SKM-1 treated with dmso at 0.1 percent for 144 hours (cell line): ENCODE measurements around the gene CDC42BPA.

Experiments
- DNase-seq: peaks from one replicate; lab custom pipeline; 2025; ENCODE audit not compliant: unreplicated experiment; lab: John Stamatoyannopoulos, UW

Gene CDC42BPA

GRCh38 chr1:227213426-227213825 lies 104.9 kb downstream of the CDC42BPA start:
- DNase-seq, result no peak

- no peak for DNase-seq
Observed at GRCh38 chr1:227212164-227212563, 106.1 kb downstream of the CDC42BPA start.

GRCh38 chr1:227210604-227211003 lies 107.7 kb downstream of the CDC42BPA start:
- no peak for DNase-seq

- DNase-seq, result no peak
Observed at GRCh38 chr1:227197064-227197463, 121.2 kb downstream of the CDC42BPA start.

DNA sequence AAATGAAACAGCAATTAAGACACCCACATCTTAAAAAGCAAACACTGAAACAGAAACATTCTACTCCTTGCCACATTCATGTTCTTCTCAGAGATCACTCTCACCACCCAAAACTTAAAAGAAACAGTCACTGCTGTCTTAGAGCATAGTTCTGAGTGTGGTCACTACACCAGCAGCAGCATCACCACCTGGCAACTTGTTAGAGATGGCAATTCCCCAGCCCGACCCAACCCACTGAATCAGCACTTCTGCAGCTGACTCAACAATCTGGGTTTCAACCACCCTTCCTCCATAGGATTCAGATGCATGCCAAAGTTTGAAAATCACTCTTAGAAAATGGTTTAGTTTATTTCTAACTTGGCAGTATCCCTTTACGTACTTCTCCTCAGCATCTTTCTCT lies 126.1 kb downstream of the CDC42BPA start:
- DNase-seq, result no peak

- no peak for DNase-seq
Observed at GRCh38 chr1:227191607-227192006, 126.7 kb downstream of the CDC42BPA start.

GRCh38 chr1:227190321-227190720 lies 128.0 kb downstream of the CDC42BPA start:
- DNase-seq, result no peak

- no peak for DNase-seq
Observed at GRCh38 chr1:227185291-227185690, 133.0 kb downstream of the CDC42BPA start.

DNA sequence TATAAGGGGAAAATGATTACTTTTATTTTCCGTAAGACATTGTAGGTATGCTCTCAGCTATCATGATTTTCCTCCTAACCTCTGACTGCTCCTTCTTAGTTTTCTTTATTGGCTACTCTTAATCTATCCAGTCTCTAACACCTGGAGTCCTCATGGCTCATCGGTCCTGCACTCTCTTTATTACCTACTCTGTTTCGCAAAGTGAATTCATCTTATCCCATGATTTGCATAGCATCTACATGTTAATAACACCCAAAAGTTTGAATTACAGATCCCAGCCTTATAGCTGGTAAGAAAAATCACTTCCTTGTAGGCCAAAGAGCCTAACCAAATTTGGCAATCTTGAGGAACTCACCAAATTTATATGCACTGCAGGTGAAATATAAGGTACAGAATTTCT lies 136.3 kb downstream of the CDC42BPA start:
- no peak for DNase-seq

- no peak for DNase-seq
Observed at GRCh38 chr1:227175611-227176010, 142.7 kb downstream of the CDC42BPA start.

DNA sequence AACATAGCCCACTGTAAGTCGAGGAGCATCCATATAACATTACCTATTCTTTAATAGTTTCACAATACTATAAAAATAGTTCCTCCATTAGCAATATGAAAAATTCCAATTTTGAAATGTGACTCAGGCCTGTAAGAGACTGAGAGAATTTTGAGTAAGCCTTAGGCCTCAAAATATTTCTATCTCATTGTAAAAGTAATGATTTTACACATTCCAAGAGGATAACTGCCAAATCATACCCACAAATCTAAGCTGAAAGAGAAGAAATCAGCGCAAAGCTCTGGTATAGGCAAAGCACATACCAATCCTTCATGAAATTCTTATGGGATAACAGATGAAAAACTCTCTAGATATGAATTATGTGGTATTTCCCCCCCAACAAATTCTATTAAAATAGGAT lies 144.1 kb downstream of the CDC42BPA start:
- DNase-seq, result no peak

GRCh38 chr1:227170361-227171166 lies 147.7 kb downstream of the CDC42BPA start:
- DNase-seq, result no peak

- DNase-seq, result no peak
Observed at GRCh38 chr1:227169343-227169742, 148.9 kb downstream of the CDC42BPA start.

DNA sequence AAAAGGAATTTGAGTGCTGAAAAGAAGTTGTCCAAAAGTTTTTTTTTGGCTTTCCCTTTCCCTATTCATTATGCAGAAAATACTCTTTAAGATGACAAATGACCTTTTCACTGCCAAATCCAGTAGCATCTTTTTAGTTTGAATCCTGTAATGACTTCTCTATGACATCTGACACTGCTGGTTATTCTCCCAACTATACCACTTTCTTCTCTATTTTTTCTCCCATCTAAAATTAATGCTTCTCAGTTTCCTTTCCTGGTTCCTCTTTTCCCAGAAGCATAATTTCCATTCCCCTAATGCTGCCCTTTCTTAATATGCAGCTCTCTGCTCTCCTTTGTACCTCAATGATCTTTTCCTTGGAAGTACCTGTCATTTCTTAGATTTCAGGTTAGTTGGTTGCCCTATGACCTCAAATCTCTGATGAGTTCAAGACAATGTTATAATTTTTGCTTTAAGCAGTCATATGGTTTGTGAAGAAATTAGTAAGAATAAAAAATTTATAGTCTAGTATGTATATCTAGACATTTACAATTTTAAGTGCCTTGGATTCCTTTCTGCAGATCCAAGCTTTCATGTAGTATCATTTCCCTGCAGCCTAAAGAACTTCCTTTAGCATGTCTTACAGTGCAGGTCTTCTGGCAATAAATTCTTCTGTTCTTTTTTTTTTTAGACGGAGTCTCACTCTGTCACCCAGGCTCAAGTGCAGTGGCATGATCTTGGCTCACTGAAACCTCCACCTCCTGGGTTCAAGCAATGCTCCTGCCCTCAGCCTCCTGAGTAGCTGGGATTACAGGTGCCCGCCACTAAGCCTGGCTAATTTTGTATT lies 150.8 kb downstream of the CDC42BPA start:
- no peak for DNase-seq

DNA sequence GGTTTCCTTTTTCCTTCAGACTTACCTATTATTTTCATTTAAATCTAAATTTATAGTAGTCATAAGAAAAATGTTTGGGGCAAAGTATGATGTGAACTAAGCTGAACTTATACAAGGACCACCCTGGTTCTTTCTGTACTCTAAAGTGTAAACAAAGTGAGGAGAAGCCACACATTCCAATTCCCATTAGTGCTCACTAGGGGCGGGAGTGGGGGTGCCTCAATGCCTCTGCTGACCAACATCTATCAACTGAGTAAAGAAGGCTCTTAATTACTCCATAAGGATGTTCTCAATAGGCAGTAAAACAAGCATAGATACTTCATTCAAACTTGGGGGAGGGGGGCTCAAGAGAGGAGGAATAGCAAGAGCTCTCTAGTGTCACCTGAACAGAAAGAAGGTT lies 151.7 kb downstream of the CDC42BPA start:
- no peak for DNase-seq

GRCh38 chr1:227161470-227161869 lies 156.8 kb downstream of the CDC42BPA start:
- no peak for DNase-seq

DNA sequence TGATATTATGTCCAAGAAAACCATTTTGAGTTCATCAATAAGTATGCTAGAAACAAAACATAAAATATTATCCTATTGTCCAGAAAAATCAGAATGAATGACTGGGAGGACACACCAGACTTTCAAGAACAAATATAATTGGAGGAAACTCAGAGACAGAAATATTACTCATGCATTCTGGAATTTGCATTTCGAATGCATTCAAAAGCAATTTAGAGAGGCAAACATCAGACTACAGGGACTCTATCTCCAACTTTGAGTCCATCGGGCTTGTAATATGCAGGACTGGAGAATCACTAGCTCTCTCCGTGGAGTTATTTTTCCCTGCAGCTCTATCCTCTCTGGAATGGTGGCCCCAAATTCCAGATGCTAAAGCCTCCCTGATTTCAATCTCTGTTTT lies 161.8 kb downstream of the CDC42BPA start:
- no peak for DNase-seq

DNA sequence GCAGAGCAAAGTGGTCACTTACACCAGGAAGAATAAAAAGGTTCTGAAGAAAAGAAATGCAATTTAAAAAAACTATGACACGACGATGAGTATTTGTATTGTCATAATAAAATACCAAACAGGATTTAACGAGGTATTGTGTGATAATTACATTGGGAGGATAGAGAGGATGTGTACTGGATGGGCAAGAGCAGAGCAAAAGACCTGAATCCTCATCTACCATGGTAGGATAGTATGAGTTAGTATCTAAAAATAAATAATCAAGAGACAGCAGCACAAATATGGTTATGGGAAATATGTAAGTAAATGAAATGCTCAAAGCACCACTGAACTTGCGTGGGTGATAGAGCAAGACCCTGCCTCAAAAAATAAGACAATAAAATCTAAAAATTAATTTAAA lies 162.6 kb downstream of the CDC42BPA start:
- DNase-seq, result no peak

- no peak for DNase-seq
Observed at GRCh38 chr1:227155004-227155403, 163.3 kb downstream of the CDC42BPA start.

DNA sequence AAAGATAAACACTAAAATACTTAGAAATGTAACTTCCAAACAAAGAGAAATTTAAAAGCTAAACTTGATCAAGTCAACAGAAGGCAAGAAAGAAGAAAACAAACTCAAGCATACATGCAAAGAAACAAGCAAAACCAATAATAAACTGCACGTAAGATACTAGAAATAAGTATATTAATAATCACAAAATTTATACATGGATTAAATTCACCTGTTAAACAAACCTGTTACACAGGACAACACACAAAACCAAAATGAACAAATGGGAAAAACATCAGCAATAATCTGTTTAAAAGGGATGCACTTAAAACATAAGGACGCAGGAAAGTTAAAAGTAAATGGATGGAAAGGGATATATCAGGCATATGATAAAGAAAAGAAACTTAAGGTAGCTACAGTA lies 165.8 kb downstream of the CDC42BPA start:
- DNase-seq, result no peak

- DNase-seq, result no peak
Observed at GRCh38 chr1:227140376-227140775, 177.9 kb downstream of the CDC42BPA start.

- DNase-seq, result no peak
Observed at GRCh38 chr1:227136210-227136820, 182.0 kb downstream of the CDC42BPA start.
